ENCODE results near the gene LENEP.

DNA sequence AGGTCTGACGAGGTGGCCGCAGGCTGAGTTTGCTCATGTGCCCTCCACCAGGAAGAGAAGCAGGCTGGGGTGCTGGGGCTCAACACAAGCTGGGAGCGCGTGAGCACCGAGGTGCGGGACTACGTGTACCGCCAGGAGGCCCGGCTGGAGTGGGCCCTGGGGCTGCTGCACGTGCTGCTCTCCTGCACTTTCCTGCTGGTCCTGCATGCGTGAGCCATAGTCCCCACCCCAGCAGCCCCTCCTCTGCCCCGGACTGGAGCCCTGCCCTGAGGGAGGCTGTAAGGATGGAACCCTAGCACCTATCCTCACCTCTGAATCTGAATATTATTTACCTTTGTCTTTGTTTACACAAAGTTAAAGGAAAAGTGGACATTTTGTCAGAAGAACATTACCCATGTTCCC is 49.9 kb downstream of the LENEP start:
- TF ChIP-seq POLR2A (IDR thresholded peaks at IDR 0.05), result no peak
- TF ChIP-seq, protein P1, sequence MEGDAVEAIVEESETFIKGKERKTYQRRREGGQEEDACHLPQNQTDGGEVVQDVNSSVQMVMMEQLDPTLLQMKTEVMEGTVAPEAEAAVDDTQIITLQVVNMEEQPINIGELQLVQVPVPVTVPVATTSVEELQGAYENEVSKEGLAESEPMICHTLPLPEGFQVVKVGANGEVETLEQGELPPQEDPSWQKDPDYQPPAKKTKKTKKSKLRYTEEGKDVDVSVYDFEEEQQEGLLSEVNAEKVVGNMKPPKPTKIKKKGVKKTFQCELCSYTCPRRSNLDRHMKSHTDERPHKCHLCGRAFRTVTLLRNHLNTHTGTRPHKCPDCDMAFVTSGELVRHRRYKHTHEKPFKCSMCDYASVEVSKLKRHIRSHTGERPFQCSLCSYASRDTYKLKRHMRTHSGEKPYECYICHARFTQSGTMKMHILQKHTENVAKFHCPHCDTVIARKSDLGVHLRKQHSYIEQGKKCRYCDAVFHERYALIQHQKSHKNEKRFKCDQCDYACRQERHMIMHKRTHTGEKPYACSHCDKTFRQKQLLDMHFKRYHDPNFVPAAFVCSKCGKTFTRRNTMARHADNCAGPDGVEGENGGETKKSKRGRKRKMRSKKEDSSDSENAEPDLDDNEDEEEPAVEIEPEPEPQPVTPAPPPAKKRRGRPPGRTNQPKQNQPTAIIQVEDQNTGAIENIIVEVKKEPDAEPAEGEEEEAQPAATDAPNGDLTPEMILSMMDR (IDR thresholded peaks at IDR 0.05), result no peak
